RCC 7860 (cell line): ENCODE measurements around the gene ACTN4.

ENCODE experiments used
- DNase-seq: peaks from one replicate; pipeline ENCODE4 v3.0.0-alpha.2; 2015; ENCODE audit warnings: low spot score
- FAIRE-seq: peaks from 2 replicates; lab custom pipeline; 2012; peaks lifted over from hg19 to GRCh38; lab: Jason Lieb, UNC

Gene ACTN4

GRCh38 chr19:38721979-38722773 lies 74.7 kb downstream of the ACTN4 start:
- DNase-seq (no peak), FAIRE-seq (no peak)

GRCh38 chr19:38722947-38723605 lies 75.6 kb downstream of the ACTN4 start:
- FAIRE-seq (no peak), DNase-seq (no peak)

- FAIRE-seq (no peak), DNase-seq (no peak)
These were observed 76.1 kb downstream of the ACTN4 start for GRCh38 chr19:38723606-38723965.

DNA sequence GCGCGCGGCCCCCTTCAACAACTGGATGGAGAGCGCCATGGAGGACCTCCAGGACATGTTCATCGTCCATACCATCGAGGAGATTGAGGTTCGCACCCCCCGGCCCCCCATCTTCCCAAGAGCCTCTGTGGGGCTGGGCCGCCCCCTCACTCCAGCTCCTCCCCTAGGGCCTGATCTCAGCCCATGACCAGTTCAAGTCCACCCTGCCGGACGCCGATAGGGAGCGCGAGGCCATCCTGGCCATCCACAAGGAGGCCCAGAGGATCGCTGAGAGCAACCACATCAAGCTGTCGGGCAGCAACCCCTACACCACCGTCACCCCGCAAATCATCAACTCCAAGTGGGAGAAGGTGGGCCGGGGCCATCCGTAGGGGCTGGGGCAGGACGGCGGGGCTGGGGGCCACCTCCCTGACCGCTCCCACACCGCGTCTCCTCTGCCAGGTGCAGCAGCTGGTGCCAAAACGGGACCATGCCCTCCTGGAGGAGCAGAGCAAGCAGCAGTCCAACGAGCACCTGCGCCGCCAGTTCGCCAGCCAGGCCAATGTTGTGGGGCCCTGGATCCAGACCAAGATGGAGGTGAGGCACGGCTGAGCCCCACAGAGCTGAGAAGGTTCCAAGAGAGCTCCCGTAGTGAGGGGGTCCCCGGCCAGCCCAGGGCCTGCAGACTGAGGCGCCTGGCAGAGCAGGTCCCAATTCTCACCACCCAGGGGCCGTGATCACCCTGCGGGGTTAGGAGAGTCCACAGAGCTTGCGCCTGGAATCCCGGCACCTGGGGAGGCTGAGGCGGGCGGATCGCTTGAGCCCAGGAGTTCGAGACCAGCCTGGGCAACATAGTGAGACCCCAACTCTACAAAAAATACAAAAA lies 76.8 kb downstream of the ACTN4 start:
- DNase-seq (no peak), FAIRE-seq (no peak)

DNA sequence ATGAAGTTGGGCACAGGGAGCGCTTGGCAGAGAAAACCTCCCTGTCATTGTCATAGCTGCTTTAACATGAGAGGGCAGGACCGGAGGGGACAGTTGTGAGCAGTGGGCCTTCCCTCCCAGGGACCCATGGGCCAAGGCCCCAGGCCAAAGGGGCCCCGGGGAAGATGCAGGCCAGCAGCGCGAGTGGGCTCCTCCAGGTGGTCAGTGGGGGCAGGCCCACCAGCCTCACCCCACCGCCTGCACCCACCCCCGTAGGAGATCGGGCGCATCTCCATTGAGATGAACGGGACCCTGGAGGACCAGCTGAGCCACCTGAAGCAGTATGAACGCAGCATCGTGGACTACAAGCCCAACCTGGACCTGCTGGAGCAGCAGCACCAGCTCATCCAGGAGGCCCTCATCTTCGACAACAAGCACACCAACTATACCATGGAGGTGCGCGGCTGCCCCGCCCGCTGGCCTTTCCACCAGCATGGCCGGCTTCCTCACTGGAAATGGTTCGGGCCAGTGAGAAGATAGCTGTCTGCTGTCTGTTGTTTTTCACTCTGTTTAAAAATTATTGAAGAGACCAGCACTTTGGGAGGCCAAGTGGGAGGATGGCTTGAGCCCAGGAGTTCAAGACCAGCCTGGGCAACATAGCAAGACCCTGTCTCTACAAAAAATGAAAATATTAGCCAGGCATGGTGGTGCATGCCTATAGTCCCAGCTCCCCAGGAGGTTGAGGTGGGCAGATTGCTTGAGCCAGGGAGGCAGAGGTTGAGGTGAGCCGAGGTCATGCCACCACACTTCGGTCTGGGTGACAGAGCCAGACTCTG lies 78.2 kb downstream of the ACTN4 start:
- FAIRE-seq: no peak
- no peak for DNase-seq

DNA sequence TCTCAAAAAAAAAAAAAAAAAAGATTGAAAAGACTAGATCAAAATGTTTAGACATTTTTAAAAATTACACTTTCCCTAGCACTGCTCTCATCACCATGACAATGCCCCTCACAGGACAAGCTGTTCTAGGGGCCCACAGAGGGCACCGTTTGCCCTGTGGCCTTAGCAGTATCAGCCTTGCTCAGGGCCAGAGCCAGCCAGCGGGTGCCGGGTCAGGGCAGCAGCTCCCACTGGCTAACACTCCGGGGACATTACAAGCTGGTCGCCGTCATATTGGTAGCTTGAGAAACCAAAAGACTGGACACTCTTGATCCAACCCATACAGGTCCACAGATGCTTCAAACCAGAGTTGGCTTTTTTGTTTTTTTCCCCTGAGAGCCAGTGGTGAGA lies 78.8 kb downstream of the ACTN4 start:
- no peak for FAIRE-seq

DNA sequence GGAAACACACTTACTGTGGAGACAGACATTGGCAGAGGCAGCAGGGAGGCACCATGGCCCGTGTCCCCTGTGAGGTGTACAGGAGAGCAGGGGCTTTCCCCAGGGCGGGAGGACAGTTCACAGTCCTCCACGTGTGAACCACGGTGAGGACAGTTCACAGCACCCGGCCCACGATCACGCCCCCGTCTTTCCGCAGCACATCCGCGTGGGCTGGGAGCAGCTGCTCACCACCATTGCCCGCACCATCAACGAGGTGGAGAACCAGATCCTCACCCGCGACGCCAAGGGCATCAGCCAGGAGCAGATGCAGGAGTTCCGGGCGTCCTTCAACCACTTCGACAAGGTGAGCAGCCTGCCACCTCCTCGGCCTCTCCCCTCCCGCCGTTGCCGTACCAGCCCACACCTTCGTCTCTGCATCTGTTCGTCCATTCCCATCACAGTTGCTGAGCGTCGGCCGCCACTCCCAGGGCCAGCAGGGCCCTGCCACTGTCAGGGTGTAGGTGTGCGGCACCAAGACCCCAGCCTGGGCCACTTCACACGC lies 79.4 kb downstream of the ACTN4 start:
- DNase-seq (no peak), FAIRE-seq (no peak)

More for the DNA sequence above, 78.8 kb downstream of the ACTN4 start:
- DNase-seq: no peak

DNA sequence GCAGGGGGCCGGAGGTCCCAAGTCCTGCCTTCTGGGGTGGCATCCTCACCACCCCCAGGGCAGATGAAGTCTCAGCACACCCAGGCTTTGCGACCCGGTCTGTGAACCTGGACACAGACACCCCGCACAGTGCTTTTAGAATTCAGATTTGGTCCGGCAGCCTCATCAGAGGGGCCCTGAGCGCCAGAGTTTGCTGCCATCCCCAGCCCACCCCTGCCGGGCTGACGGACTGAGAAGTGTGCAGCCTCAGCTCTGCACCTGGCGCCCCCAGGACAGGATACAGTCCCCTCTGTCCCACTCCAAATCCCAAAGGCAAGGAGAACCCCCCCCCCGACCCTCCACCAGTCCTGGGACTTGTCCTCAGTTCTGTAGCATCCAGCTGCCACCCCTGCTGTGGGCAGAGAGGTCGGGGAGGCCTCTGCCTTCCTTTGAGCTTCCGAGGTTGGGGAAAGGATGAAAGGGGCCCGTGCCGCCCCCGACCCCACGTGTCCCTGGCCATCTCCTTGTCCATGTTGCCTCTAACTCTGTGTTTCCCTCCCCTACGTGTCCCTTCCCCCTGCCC lies 79.9 kb downstream of the ACTN4 start:
- DNase-seq (no peak), FAIRE-seq (no peak)

GRCh38 chr19:38727868-38728660 lies 80.6 kb downstream of the ACTN4 start:
- FAIRE-seq (no peak), DNase-seq (no peak)

- FAIRE-seq (no peak), DNase-seq (no peak)
These were observed 81.5 kb downstream of the ACTN4 start for GRCh38 chr19:38728752-38729541.

DNA sequence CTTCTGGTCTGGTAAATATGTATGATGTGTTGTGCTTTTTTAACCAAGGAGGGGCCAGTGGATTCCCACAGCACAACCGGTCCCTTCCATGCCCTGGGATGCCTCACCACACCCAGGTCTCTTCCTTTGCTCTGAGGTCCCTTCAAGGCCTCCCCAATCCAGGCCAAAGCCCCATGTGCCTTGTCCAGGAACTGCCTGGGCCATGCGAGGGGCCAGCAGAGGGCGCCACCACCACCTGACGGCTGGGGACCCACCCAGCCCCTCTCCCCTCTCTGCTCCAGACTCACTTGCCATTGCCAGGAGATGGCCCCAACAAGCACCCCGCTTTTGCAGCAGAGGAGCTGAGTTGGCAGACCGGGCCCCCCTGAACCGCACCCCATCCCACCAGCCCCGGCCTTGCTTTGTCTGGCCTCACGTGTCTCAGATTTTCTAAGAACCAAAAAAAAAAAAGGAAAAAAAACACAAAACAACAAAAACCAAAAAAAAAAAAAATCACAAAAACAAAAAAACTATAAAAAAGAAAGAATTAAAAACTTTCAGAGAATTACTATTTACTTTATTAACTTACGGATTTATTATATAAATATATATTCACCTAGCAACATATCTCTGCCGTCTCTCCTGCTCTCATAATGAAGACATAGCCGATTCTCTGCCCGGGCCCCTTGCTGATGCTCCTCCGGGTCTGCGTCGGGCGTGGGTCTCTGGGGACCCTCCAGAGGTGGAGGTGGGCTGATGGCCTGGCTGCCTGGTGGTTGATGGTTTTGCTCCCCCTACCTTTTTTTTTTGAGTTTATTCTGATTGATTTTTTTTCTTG lies 82.4 kb downstream of the ACTN4 start:
- FAIRE-seq: no peak
- peak; percentile 21 for DNase-seq

DNA sequence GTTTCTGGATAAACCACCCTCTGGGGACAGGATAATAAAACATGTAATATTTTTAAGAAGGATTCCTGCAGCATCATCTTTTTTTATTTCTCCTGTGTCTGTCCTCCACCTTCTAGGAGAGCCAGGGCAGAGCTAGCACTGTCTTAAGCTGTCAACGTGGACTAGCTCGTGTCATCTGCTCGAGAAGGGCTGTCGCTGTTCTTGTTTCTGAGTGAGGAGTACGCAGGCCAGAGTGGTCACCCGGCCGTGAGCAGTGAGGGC lies 83.0 kb downstream of the ACTN4 start:
- no peak for DNase-seq
- no peak for FAIRE-seq

- no peak for DNase-seq
- FAIRE-seq: no peak
These were observed 83.5 kb downstream of the ACTN4 start for GRCh38 chr19:38730731-38731589.

- DNase-seq: no peak
- FAIRE-seq: no peak
These were observed 84.3 kb downstream of the ACTN4 start for GRCh38 chr19:38731654-38732301.

- FAIRE-seq (no peak), DNase-seq (no peak)
These were observed 85.7 kb downstream of the ACTN4 start for GRCh38 chr19:38733241-38733492.

GRCh38 chr19:38733493-38734175 lies 86.2 kb downstream of the ACTN4 start:
- peak; percentile 26 for DNase-seq
- FAIRE-seq: no peak

DNA sequence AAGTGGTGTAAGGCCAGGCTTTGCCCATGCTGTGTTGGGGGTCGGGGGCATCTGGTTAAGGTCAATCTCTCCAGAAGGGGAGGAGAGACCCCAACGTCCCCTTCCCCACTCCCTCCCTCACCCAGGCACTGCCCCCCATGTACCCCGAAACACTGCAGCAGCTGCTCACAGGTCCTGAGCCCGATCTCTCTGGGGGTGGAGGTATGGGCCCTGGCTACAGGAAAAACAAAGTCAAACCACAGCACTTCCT lies 86.7 kb downstream of the ACTN4 start:
- DNase-seq: no peak
- FAIRE-seq: no peak
